ENCODE data around the gene FAM107A. TPM values are rescaled to one million over a fixed set of nuclear protein-coding genes. Genes with fewer than 3 reads are reported as not detected.

FAM107A gene
- total and polyA plus RNA-seq, 2 of the 13 experiments (the other 11 are each of a cell fraction or from before 2014, with no cell fraction given): not detected

DNA sequence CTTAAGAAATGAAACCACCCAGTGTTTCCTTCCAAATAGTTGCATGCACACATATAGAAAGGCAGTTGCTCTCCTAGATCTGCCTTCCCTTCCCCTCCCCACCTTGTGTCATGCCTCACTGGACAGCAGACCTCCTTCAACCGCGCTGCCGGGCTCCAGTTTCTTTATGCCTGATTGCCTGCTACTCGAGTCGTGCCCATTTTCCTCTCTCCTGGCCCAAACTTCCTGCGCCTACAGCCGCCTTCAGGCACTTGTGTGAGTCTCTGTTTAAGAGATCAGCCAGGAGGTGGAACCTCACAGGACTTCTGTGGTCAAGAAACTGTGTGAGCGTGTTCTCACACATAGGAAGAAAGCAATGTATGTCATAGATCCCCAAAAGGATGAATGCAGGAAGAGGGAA lies 8.8 kb upstream of the FAM107A start:
- intact Hi-C loops (cut with micrococcal nuclease; ENCODE audit: unreplicated experiment) (no loop called here), in situ Hi-C loops (cut with HindIII; ENCODE audit: extremely low pct_ligation_motif_present, low pct_unique_long_range_greater_than_20kb) (no loop called here)
- Histone ChIP-seq H3K4me1 (ENCODE audit: insufficient read depth, low read length) (peaks cover 19% of the 10 kb centered on the region), H3K9ac (ENCODE audit: insufficient read depth, low read depth, low read length) (no peak overlapping the region), H3K4me2 (ENCODE audit: low read depth, low read length) (peak overlapping the region; percentile 93), H3K27ac (ENCODE audit: extremely low read length, insufficient read depth, low read length) (no peak overlapping the region), H3K4me3 (replicated peaks in 1 of 3; ENCODE audit: insufficient read depth in 1 of 3, low read depth in 2 of 3, low read length in 3 of 3) (no peak overlapping the region; a peak in 1 of 6 replicates), H4K20me1 (ENCODE audit: insufficient read depth, low read length) (no peaks in the 10 kb centered on the region), H2AFZ (ENCODE audit: low read length) (no peak overlapping the region), H3K27me3 (ENCODE audit: control insufficient read depth in 1 of 2, insufficient read depth in 2 of 2, low read length in 2 of 2) (peaks cover 1 to 9% of the 10 kb centered on the region in 2 experiments; a peak in 3 of 5 replicates), H3K79me2 (ENCODE audit: insufficient read depth, low read length) (no peaks in the 10 kb centered on the region), H3K36me3 (replicated peaks in 1 of 2; ENCODE audit: control insufficient read depth in 1 of 2, insufficient read depth in 2 of 2, low read length in 2 of 2) (no peaks in the 10 kb centered on the region), H3K9me3 (ENCODE audit: low read length) (no peaks in the 10 kb centered on the region)
- TF ChIP-seq ZNF136 (CRISPR knock-in tag; IDR thresholded peaks at IDR 0.05; ENCODE audit: low read depth): no peak
- no peak for TF ChIP-seq ZFP91 (CRISPR knock-in tag; IDR thresholded peaks at IDR 0.05; ENCODE audit: borderline replicate concordance)
- no peak for TF ChIP-seq U2AF1 (optimal IDR thresholded peaks at IDR 0.05; ENCODE audit: low read depth, low read length)
- no peak for TF ChIP-seq GFI1 (CRISPR knock-in tag; IDR thresholded peaks at IDR 0.05; ENCODE audit: borderline replicate concordance)
- no peak for TF ChIP-seq ZNF530 (CRISPR knock-in tag; IDR thresholded peaks at IDR 0.05; ENCODE audit: low read depth)
- TF ChIP-seq, protein P1, sequence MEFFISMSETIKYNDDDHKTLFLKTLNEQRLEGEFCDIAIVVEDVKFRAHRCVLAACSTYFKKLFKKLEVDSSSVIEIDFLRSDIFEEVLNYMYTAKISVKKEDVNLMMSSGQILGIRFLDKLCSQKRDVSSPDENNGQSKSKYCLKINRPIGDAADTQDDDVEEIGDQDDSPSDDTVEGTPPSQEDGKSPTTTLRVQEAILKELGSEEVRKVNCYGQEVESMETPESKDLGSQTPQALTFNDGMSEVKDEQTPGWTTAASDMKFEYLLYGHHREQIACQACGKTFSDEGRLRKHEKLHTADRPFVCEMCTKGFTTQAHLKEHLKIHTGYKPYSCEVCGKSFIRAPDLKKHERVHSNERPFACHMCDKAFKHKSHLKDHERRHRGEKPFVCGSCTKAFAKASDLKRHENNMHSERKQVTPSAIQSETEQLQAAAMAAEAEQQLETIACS (CRISPR knock-in tag; IDR thresholded peaks at IDR 0.05): no peak
- TF ChIP-seq CENPBD1 (CRISPR knock-in tag; IDR thresholded peaks at IDR 0.05; ENCODE audit: borderline replicate concordance, low read depth): no peak
- no peak for TF ChIP-seq KDM5B (CRISPR knock-in tag; IDR thresholded peaks at IDR 0.05; ENCODE audit: borderline replicate concordance)
- TF ChIP-seq ZNF280B (CRISPR knock-in tag; IDR thresholded peaks at IDR 0.05; ENCODE audit: borderline replicate concordance): no peak
- TF ChIP-seq ZNF451 (CRISPR knock-in tag; IDR thresholded peaks at IDR 0.05): no peak
- no peak for TF ChIP-seq ZBTB34 (CRISPR knock-in tag; IDR thresholded peaks at IDR 0.05)
- TF ChIP-seq PPARG (CRISPR knock-in tag; conservative IDR thresholded peaks at IDR 0.05): no peak
- no peak for TF ChIP-seq DBP (CRISPR knock-in tag; IDR thresholded peaks at IDR 0.05; ENCODE audit: not compliant biosample characterization)
- TF ChIP-seq ZNF816 (CRISPR knock-in tag; IDR thresholded peaks at IDR 0.05; ENCODE audit: borderline replicate concordance): no peak
- no peak for TF ChIP-seq ZNF24 (IDR thresholded peaks at IDR 0.05)
- WGBS (ENCODE audit: low lambda C conversion rate): 64% methylated on average over 8 of the region's 8 CpGs
- no TSS peak for BruUV-seq (replicated peaks)
- DNase-seq (ENCODE audit: low spot score) (no peak), FAIRE-seq (no peak), ATAC-seq (no peak)
- POLR2A ChIA-PET: no interaction called here
- CTCF ChIA-PET (ENCODE audit: low intra/inter-chr PET ratio, low total read pairs): no interaction called here

Measured in HepG2 (cell line).